Activated CD4-positive, CD25-positive, alpha-beta regulatory T cell treated with anti-CD3 and anti-CD28 coated beads, Interleukin-2, amount 50 U/mL, for 16 hours (primary cell): ENCODE data around the gene GALNT8.

Source experiments
- DNase-seq: peaks from one replicate; pipeline ENCODE4 v3.0.0-alpha.2; 2020; ENCODE audit warnings: low read depth, low spot score

Gene GALNT8

DNA sequence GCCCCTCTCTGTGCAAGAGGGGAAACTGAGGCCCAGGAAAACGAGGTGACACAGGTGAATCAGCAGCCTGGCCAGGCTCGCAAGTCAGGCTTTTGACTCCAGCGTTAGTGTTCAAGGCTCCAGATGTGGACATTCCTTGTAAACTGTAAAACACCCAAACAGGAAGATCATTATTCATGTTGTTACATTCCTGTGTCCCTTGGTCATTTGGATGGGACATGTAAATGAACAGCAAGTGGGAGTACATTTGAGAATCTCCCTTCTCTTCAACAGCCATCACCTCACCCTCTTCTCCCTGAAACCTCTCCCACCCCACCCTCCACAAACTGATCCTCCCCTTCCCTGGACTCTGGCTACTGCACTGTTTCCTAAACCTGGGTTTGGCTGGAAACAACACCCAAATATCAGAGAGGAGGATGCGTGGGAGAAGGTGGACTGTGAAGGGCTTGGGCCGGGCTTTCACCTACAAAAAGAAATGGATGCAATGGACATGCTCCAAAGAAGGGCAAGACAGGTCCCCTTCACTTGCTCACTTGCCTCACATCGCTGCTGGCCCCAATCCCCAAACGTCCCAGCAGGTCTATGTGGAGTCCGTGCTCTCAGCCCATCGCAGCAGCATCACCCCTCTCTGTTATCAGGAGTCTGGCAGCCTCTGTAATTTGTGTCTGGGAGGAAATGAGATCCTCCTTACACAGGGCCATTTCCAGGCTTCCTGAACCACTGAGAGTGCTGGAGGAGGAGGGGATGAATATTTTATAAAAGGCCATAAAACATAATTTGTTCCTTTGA, 76.7 kb downstream of the GALNT8 start:
- no peak for DNase-seq

DNA sequence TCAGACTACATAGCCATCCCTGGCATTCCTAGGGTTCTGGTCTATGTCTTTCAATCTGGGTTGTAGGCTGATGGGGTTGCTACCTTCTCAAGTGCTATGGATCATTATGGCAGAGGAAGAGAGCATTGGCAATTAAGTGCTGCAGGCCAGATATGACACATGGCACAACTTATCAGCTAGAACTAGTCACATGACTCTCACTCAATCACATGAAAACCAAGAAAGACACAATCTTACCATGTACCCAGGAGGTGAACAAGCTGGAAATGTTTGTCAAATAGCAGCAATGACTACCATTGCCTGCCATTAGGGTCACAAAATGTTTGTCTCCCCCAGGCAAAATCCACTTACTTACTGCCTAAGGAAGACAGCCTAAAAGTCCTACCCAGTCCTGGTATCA, 80.4 kb downstream of the GALNT8 start:
- no peak for DNase-seq

DNA sequence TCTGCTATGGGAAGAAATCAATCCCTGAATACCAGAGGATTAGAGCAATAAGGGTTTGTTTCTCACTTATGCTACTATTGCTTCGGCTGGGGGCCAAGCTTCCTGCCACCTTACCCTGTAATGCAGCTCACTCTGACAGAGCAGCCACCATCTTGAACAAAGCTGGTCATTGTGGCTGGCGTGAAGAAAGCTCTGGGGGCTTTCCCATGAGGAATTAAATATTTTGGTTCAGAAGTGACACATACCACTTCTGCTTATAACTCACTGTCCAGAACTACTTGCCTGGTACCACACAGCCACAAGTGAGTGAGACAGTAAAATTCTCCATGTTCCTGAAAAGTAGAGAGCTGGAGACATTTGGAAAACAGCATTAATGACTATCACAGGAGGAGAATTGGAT, 82.6 kb downstream of the GALNT8 start:
- DNase-seq, result no peak

DNA sequence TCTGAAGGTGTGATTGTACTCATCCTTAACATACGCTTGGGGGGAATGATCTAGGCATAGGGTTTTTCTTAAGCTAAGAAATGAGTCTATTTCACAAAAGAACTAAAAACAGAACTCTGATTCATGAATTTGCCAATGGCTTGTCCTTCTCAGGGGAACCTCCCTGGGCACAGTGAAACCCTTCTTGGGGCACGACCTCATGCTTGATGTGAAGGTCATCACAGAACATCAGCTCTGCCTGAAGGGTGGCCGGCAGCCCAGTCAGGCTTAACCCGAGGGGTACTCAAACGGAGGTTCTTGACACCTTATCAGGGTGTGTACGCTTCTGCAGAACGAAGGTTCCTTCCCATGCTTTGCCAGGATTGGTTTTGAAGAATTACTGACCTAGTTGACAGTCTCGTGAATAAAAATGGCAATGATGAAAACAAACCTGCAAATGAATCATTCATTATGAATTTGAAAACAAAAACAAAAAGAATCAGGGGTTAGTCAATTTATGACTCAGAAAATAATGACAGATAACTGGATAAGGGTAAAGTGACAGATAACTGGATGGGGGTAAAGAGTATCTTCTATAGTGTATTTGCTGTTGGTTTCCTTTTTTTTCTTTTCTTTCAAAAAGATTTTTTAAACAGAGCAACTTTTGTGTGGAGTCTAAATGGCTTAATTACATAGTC, 86.4 kb downstream of the GALNT8 start:
- no peak for DNase-seq

DNA sequence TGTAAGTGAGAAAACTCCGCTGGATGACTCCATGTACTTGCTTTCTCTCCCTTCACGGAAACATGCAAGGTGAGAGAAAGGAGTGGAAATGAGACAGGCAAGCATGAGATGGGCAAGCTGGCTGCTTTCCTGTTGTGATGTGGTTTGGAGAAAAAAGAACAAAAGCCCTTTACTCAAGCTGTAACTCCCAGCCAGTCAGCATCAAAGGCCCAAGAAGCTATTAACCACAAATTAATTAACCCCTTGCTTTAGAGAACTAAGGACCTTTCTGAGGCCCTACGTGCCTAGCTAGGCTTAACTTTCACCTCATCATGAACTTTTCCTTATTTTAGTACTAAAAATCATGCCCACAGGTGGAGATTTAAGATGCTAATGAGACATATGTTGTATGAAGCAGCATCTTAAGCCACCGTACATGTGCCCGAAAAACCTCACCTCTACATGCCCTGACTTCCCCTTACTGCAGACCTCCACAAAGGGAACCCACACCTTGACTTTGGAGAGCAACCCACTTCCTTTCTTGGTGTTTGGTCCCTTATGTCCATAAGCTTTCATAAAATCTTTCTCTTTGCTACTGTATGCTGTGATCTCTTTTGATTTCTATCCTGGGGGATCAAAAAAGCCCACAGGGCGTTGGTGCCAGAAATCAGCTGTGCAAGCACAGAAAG, 87.0 kb downstream of the GALNT8 start:
- DNase-seq, result no peak

DNA sequence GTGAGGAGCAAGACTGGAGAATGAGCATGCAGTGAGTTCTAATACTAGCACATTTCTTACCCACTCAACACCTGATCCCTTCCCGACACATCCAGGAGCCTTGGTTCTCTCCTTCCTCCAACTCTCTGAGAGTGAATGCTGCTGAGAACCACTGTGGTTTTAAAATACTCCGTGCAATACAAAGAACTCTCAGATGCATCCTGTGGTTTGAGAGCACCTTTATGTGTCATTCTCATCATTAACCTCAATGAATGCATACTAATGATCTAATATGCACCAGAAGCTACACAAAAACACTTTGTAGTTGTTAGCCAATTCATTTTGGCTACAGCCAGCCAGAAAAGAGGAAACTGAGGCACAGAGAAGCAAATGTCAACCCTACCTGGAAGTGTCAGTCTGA, 87.6 kb downstream of the GALNT8 start:
- no peak for DNase-seq

DNA sequence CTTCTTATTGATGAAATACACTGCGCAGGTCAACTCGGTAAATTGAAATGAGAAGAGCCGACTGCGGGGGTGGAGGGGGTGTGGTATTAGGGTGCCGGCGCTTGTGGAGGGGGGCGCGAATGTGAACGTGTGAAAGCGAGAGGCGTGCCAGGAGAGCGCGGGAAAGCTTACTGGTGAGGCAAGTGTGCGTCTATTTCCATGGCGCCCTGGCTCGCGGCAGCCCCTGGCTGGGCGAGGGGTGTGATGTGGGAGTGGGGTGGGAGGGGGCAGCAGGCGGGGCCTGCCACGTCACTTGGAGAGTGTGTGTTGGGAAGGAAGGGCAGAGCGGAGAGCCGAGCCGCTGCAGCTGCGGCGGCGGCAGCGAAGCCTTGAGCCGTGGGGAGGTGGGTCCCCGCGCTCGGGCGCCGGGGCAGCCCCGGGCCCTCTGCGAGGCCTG, 88.8 kb downstream of the GALNT8 start:
- DNase-seq, result no peak

DNA sequence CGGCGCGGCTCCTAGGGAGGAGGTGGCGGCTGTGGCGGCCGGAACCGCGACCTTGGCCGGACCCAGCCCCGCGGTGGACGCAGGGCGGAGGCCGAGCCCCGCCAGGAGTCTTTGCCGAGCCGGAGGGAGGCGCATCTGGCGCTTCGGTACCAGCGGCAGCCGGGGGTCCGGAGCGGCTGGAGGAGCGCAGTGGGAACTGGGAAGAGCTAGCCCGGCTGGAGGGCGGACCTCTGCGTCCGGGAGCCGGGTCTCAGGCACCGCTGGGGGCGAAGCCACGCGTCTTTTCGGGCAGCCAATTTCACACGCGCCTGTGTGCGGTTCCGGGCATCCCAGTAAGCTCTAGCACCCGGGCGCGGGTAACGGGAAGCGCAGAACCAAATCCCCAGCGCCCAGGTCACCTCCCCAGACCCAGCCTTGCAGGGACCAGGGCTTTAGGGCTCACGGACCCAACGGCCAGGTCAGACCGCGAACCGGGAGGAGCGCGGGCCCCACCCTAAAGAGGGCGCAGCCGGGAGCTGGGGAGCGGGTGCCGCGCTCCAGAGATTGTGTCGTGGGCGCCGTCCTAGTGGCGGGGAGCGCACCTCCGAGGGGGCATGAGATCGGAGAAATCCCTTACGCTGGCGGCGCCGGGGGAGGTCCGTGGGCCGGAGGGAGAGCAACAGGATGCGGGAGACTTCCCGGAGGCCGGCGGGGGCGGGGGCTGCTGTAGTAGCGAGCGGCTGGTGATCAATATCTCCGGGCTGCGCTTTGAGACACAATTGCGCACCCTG, 89.4 kb downstream of the GALNT8 start:
- no peak for DNase-seq

DNA sequence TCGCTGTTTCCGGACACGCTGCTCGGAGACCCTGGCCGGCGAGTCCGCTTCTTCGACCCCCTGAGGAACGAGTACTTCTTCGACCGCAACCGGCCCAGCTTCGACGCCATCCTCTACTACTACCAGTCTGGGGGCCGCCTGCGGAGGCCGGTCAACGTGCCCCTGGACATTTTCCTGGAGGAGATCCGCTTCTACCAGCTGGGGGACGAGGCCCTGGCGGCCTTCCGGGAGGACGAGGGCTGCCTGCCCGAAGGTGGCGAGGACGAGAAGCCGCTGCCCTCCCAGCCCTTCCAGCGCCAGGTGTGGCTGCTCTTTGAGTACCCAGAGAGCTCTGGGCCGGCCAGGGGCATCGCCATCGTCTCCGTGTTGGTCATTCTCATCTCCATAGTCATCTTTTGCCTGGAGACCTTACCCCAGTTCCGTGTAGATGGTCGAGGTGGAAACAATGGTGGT, 90.0 kb downstream of the GALNT8 start:
- DNase-seq, result no peak

DNA sequence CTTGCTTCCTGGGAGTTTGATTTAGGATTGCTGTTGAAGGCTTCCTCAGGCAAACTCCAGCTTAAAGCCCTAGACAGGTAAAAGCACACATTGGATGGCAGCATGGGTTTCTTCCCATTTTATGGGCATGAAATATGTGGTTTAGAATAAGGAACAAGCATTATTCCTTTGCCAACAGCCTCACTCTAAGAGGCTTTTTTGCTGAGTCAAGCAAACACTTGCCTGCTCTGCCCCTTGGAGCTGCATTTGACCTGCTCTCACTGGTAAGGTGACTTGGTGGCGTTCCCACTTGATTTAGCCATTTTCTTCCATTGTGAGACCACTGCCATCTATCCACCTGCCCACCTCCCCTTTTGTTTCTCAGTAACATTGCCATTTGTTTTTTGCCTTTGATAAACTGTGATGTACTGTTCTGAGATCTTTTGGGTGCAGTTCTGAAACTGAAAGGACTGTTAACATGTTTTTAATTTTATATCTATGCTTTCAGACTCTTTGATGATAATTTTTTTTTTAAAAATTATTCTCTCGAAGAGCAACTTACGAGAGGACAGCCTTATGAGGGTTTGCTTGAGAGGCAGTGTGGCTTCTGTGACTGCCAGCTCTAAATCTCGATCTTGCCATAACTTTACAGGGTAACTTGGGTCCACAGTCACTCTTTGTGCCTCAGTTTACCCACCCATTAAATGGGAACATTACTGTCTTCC, 92.6 kb downstream of the GALNT8 start:
- DNase-seq, result no peak

DNA sequence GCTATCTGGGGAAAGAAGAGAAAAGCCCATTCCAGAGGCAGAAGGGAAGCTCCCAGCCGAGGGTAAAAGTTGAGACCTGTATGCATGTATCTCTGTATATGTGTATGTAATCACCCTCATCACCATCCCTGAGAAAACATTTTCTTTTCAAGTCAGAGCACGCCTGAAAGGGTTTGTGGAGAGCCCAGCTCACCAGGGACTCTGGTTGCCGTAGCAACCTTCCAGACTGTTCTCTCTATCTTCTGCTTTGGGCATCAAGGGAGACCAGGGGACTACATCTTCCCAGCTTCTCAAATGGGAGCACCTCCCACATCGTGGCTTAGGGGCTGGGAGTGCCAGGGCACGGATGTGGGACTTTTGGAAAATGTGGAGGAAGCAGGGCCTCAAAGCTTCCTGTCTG, 93.5 kb downstream of the GALNT8 start:
- no peak for DNase-seq

DNA sequence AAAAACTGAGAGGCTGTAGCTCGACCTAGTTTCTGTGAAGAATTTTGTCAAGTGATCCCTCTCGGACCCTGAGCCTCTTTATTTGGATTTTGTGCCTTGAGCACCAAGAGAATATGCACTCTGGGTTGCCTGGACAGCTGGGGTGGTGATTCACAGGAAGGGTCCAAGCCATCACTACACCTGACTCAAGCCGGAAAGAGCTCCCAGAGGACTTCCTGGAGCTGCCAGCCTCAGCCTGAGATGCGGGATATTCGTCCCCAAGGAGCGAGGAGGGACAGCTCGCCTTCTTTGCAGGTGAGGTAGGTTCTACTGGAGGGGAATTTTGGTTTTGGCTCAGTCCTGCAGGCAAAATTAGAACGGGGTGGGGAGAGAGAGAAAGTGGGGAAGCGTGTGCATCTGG, 94.3 kb downstream of the GALNT8 start:
- DNase-seq, result no peak

DNA sequence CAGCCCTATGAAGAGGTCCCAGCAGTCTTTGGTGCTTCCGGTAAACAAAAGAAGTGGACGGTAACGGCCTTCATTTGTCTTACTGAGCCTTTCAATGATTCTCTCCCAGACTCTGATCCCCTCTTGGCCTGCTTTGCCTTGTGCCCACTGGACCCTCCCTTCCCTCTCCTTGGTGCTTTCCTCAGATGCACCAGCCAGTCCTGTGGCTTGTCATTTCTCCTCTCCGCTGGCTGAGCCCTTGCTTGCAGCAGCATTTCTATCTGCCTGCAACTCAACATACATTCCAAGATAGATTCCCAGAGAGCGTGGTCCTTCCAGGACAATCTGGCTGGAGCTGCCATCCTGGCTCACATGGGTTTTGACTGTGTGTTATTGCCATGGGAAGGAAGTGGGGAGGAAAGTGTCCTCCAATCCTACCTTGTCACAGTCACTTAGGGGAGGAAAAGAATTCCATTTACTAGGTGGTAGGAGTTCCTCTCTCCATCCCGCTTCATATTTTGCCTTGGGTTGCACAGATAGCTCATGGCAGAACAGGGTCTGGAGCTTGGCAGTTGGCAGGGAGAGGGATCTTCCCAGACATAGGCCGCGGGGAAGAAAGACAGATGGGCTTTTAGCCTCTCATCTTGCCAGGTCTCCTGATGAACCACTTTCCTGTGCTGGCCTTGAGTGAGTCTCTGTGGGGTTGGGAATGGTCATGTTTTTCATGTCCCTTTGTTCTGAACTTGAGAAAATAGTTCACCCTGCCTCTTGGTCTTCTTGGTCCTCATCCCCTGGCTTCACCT, 96.7 kb downstream of the GALNT8 start:
- no peak for DNase-seq

DNA sequence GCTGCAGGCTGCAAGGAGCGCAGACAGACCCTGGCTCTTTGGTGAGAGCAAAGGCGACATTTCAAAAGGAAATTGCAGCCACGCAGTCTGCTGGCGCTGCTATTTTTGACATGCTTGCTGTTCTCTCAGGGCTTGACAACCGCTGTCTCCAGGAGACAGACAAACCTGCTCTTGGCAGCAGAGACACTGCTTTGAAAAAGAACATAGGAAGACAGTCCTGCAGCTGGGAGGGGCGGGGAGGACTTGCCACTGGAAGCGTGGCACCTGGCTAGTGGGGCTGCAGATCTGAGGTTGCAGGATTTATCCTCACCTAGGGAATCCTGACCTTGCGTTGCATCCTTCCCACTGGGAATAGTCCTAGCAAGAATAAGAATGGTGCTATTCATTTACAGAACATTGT, 97.7 kb downstream of the GALNT8 start:
- DNase-seq, result no peak

DNA sequence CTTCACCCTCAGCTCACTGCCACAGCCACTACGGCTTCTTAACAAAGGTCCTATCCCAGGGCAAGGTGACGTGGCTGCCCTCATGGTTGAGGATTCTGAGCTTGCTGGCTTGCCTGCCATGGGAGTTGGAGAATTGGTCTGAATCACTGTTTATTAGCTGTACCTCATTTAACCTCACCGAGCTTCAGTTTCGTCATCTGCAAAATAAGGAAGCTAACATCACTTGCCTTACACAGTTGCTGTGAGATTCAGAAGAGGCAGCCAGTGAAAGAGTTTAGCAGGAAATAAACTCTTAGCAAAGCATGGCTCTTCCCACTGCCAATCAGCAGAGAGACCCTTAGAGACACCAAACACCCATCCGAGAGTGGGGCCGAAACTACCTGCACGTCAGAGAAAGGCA, 99.5 kb downstream of the GALNT8 start:
- no peak for DNase-seq

DNA sequence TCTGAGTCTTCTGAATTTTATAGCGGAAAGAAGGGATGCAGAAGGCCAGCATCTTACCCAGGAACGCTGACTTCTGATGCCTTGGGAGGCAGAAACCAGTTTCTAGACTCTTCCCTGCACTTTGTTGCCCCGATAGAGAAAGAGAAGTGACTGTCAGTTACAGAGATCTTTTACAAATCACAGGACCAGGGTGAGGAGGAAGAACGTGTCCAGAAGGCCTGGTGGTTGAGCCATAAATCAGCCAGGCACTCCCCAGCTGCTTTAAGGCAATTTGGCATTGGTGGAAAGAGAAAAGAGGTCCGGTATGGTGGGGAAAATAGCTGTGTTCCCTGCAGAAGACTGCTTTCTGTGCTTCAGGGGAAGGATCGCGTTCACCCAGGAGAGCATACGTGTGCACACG, 100.8 kb downstream of the GALNT8 start:
- DNase-seq, result no peak
